ENCODE results near the gene ARHGAP11A. TPM values are rescaled to one million over a fixed set of nuclear protein-coding genes. Genes with fewer than 3 reads are reported as not detected.

ARHGAP11A gene
- polyA plus RNA-seq, 1 donor (not counting 4 experiments of a cell fraction or from before 2014, with no cell fraction given), result 11.3 TPM

DNA sequence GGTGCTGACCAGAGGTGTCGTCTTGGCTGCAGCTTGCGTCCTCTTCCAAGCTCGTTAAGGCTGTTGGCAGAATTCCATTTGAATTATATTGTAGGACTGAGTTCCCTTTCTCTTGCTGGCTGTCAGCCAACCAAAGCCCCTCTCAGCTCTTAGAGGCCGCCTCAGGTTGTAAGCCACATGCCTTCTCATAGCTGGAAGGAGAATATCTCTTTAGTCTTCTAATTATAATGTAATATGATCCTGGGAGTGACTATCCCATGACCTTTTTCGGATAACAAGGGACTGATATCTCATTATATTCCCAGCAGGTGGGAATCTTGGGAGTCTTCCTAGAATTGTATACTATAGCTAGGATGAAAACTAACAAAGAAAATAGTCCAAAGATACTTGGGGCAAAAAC, 31.0 kb downstream of the ARHGAP11A start:
- Histone ChIP-seq H3K9ac (ENCODE audit: control insufficient read depth, extremely low read depth, insufficient read depth, low read length) (no peak overlapping the region), H4K20me1 (ENCODE audit: control insufficient read depth, extremely low read depth, insufficient read depth, low read length) (no peaks in the 10 kb centered on the region), H3K4me1 (ENCODE audit: control insufficient read depth, extremely low read depth, insufficient read depth, low read length) (peaks cover 26% of the 10 kb centered on the region), H3K79me2 (ENCODE audit: control insufficient read depth, insufficient read depth, low read length) (no peaks in the 10 kb centered on the region), H3K4me2 (ENCODE audit: control insufficient read depth, extremely low read depth, insufficient read depth, low read depth, low read length) (no peak overlapping the region), H3K9me3 (ENCODE audit: control insufficient read depth, low read depth, low read length) (no peaks in the 10 kb centered on the region), H2AFZ (ENCODE audit: control insufficient read depth, low read length) (no peak overlapping the region), H3K27ac (ENCODE audit: control insufficient read depth, insufficient read depth, low read length) (no peak overlapping the region), H3K9me1 (ENCODE audit: control insufficient read depth, extremely low read depth, insufficient read depth, low read length) (no peaks in the 10 kb centered on the region), H3K36me3 (ENCODE audit: control insufficient read depth in 2 of 2, extremely low read depth in 1 of 2, insufficient read depth in 2 of 2, low read length in 2 of 2) (no peaks in the 10 kb centered on the region), H3K4me3 (ENCODE audit: control insufficient read depth in 2 of 3, extremely low read depth in 1 of 3, insufficient read depth in 2 of 3, low read depth in 1 of 3, low read length in 3 of 3) (no peak overlapping the region), H3K27me3 (ENCODE audit: control insufficient read depth, extremely low read depth, insufficient read depth, low read length) (no peaks in the 10 kb centered on the region)
- no peak for DNase-seq (ENCODE audit: low read depth, low spot score)
- TF ChIP-seq EZH2 (IDR thresholded peaks at IDR 0.05; ENCODE audit: low read length), result no peak
- TF ChIP-seq, protein P1, sequence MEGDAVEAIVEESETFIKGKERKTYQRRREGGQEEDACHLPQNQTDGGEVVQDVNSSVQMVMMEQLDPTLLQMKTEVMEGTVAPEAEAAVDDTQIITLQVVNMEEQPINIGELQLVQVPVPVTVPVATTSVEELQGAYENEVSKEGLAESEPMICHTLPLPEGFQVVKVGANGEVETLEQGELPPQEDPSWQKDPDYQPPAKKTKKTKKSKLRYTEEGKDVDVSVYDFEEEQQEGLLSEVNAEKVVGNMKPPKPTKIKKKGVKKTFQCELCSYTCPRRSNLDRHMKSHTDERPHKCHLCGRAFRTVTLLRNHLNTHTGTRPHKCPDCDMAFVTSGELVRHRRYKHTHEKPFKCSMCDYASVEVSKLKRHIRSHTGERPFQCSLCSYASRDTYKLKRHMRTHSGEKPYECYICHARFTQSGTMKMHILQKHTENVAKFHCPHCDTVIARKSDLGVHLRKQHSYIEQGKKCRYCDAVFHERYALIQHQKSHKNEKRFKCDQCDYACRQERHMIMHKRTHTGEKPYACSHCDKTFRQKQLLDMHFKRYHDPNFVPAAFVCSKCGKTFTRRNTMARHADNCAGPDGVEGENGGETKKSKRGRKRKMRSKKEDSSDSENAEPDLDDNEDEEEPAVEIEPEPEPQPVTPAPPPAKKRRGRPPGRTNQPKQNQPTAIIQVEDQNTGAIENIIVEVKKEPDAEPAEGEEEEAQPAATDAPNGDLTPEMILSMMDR (optimal IDR thresholded peaks at IDR 0.05 in 1 of 3, IDR thresholded peaks at IDR 0.05 in 1 of 3, conservative IDR thresholded peaks at IDR 0.05 in 1 of 3; ENCODE audit: extremely low read depth in 1 of 3, insufficient read depth in 2 of 3, low read length in 3 of 3), result no peak
- dilution Hi-C loops (cut with MboI; ENCODE audit: extremely low pct_ligation_motif_present, low sequenced_read_pairs), result no loop called here
- no peak for FAIRE-seq

DNA sequence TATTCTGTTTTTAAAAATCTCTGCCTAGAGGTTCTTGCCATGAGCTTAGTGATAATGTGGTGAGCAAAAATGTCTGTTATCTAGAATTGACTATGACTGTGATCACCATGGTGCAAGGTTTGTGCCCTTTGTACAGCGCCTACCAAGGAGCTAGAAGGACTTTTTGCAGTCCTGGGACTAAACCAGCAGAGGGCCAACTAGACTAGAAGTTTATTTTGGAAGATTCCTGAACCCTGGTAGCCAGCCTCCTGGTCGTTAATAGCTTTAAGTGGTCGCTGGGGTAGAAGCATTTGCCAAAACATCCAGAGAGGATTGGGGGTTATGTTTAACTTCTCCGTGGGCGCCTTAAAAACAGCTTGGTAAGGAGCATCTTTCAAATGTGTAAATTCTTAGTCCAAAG, 34.0 kb downstream of the ARHGAP11A start:
- dilution Hi-C loops (cut with MboI; ENCODE audit: extremely low pct_ligation_motif_present, low sequenced_read_pairs), result no loop called here
- Histone ChIP-seq H3K36me3 (ENCODE audit: control insufficient read depth in 2 of 2, extremely low read depth in 1 of 2, insufficient read depth in 2 of 2, low read length in 2 of 2) (no peaks in the 10 kb centered on the region), H3K9ac (ENCODE audit: control insufficient read depth, extremely low read depth, insufficient read depth, low read length) (no peak overlapping the region), H3K27ac (ENCODE audit: control insufficient read depth, insufficient read depth, low read length) (no peak overlapping the region), H4K20me1 (ENCODE audit: control insufficient read depth, extremely low read depth, insufficient read depth, low read length) (no peaks in the 10 kb centered on the region), H3K9me1 (ENCODE audit: control insufficient read depth, extremely low read depth, insufficient read depth, low read length) (no peaks in the 10 kb centered on the region), H3K4me1 (ENCODE audit: control insufficient read depth, extremely low read depth, insufficient read depth, low read length) (peaks cover 30% of the 10 kb centered on the region), H3K9me3 (ENCODE audit: control insufficient read depth, low read depth, low read length) (no peaks in the 10 kb centered on the region), H3K4me2 (ENCODE audit: control insufficient read depth, extremely low read depth, insufficient read depth, low read depth, low read length) (no peak overlapping the region), H3K27me3 (ENCODE audit: control insufficient read depth, extremely low read depth, insufficient read depth, low read length) (no peaks in the 10 kb centered on the region), H3K79me2 (ENCODE audit: control insufficient read depth, insufficient read depth, low read length) (no peaks in the 10 kb centered on the region), H3K4me3 (ENCODE audit: control insufficient read depth in 2 of 3, extremely low read depth in 1 of 3, insufficient read depth in 2 of 3, low read depth in 1 of 3, low read length in 3 of 3) (no peak overlapping the region), H2AFZ (ENCODE audit: control insufficient read depth, low read length) (no peak overlapping the region)
- TF ChIP-seq, protein P1 (optimal IDR thresholded peaks at IDR 0.05 in 1 of 3, IDR thresholded peaks at IDR 0.05 in 1 of 3, conservative IDR thresholded peaks at IDR 0.05 in 1 of 3; ENCODE audit: extremely low read depth in 1 of 3, insufficient read depth in 2 of 3, low read length in 3 of 3), result peak; percentile 31 to 46 (median 39)
- no peak for TF ChIP-seq EZH2 (IDR thresholded peaks at IDR 0.05; ENCODE audit: low read length)
- FAIRE-seq (no peak), DNase-seq (ENCODE audit: low read depth, low spot score) (no peak)

Data from keratinocyte (primary cell).